ENCODE measurements around the gene SGK2.

SGK2 gene

GRCh38 chr20:43516251-43516824 is 42.5 kb upstream of the SGK2 start:
- DNase-seq (ENCODE audit: extremely low spot score): no peak
- TF ChIP-seq CTCF (IDR thresholded peaks at IDR 0.05; ENCODE audit: control extremely low read depth, extremely low read depth, low read depth, missing control alignments): no peak
- CTCF ChIA-PET: interaction anchor here (1.6 to 3.5 kb wide), 4 partner anchors 9 to 22 kb away, joined by 4 to 16 read pairs (median 9); no protein-coding TSS in a partner anchor
- POLR2A ChIA-PET: no interaction called here

- CTCF ChIA-PET: no interaction called here
- no peak for TF ChIP-seq CTCF (IDR thresholded peaks at IDR 0.05; ENCODE audit: control extremely low read depth, extremely low read depth, low read depth, missing control alignments)
These were observed 38.7 kb upstream of the SGK2 start for GRCh38 chr20:43520074-43520630.

GRCh38 chr20:43525021-43525420 is 33.8 kb upstream of the SGK2 start:
- TF ChIP-seq CTCF (IDR thresholded peaks at IDR 0.05; ENCODE audit: control extremely low read depth, extremely low read depth, low read depth, missing control alignments): no peak
- no peak for DNase-seq (ENCODE audit: extremely low spot score)
- ChIA-PET CTCF (interaction anchor here (1.0 to 2.0 kb wide), 3 partner anchors 8 to 13 kb away, joined by 4 to 5 read pairs (median 4); no protein-coding TSS in a partner anchor), POLR2A (no interaction called here)

More at GRCh38 chr20:43520074-43520630, 38.7 kb upstream of the SGK2 start:
- POLR2A ChIA-PET: no interaction called here
- no peak for DNase-seq (ENCODE audit: extremely low spot score)

GRCh38 chr20:43528258-43528875 is 30.5 kb upstream of the SGK2 start:
- ChIA-PET POLR2A (no interaction called here), CTCF (interaction anchor here (2.7 to 6.0 kb wide), 2 partner anchors 10 to 14 kb away, joined by 13 to 56 read pairs; no protein-coding TSS in a partner anchor)
- TF ChIP-seq CTCF (IDR thresholded peaks at IDR 0.05; ENCODE audit: control extremely low read depth, extremely low read depth, low read depth, missing control alignments): no peak
- DNase-seq (ENCODE audit: extremely low spot score): no peak

- TF ChIP-seq CTCF (IDR thresholded peaks at IDR 0.05; ENCODE audit: control extremely low read depth, extremely low read depth, low read depth, missing control alignments): no peak
- ChIA-PET CTCF (interaction anchor here (1.2 to 6.0 kb wide), 4 partner anchors 9 to 661 kb away, joined by 3 to 56 read pairs (median 8); no protein-coding TSS in a partner anchor), POLR2A (no interaction called here)
- DNase-seq (ENCODE audit: extremely low spot score): no peak
These were observed 29.8 kb upstream of the SGK2 start for GRCh38 chr20:43529051-43529450.

- DNase-seq (ENCODE audit: extremely low spot score): no peak
- ChIA-PET CTCF (interaction anchor here (1.2 to 6.0 kb wide), 4 partner anchors 9 to 660 kb away, joined by 3 to 56 read pairs (median 8); no protein-coding TSS in a partner anchor), POLR2A (no interaction called here)
- no peak for TF ChIP-seq CTCF (IDR thresholded peaks at IDR 0.05; ENCODE audit: control extremely low read depth, extremely low read depth, low read depth, missing control alignments)
These were observed 29.2 kb upstream of the SGK2 start for GRCh38 chr20:43529457-43530153.
